GM12891 (cell line): ENCODE measurements around the gene VPS37D.

ENCODE experiments used
- POLR2A ChIP-seq: IDR thresholded peaks from 2 replicates; pipeline ENCODE4 v1.6.1; 2011; ENCODE audit warnings: low read depth, low read length, control low read depth
- TAF1 ChIP-seq: IDR thresholded peaks from 2 replicates; pipeline ENCODE4 v1.6.1; 2011; ENCODE audit warnings: low read depth, low read length, control low read depth

DNA sequence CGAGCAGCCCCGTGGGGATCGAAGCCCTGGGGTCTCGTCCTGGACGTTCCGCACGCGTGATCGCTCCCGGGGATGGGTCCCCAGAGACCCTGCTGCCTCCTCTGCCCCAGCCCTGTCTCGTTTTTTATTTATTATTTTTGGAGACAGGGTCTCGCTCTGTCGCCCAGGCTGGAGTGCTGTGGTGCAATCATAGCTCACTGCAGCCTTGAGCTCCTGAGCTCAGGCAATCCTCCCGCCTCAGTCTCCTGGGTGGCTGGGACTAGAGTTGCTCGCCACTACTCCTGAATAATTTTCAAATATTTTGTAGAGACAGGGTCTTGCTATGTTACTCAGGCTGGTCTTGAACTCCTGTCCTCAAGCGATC lies 52.2 kb downstream of the VPS37D start:
- TF ChIP-seq POLR2A: no peak
- TF ChIP-seq TAF1: no peak
